ENCODE data around the gene CACNA1G. TPM values are rescaled to one million over a fixed set of nuclear protein-coding genes. Genes with fewer than 3 reads are reported as not detected.

Gene CACNA1G
- total and polyA plus RNA-seq, 9 donors: 1.0 to 39.1 (median 4.7) TPM

DNA sequence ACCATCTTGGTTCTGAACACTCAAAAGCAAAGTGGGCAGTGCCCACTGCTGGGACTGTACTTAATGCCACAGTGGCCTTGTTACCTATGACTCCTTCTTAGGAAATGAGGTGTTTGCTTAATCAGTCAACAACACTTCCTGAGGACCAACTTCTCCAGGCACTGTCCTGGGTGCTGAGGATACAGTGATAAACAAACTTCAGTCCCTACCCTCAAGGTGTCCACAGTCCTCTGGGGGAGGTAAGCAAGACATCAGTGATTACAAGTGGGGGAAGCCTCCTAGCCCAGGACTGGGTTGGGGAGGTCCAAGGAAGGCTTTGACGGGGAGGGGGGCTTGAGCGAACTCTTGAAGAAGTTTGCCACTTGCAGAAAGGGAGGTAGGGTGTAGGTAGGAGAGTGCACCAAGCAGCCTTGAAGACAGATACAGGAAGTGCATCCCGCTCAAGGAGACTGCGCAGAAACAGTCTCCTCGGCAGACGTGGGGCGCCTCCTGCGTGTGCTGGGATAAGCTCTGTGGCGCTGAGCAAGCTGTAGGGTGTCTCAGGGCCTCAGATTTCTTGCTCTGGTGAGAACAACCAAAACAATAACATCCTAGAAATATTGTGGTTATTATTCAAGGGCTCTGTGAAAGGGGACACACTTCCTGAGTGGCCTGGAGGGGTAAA, 71.5 kb downstream of the CACNA1G start:
- no peak for TF ChIP-seq POLR2A (IDR thresholded peaks at IDR 0.05)
- TF ChIP-seq, protein P1, sequence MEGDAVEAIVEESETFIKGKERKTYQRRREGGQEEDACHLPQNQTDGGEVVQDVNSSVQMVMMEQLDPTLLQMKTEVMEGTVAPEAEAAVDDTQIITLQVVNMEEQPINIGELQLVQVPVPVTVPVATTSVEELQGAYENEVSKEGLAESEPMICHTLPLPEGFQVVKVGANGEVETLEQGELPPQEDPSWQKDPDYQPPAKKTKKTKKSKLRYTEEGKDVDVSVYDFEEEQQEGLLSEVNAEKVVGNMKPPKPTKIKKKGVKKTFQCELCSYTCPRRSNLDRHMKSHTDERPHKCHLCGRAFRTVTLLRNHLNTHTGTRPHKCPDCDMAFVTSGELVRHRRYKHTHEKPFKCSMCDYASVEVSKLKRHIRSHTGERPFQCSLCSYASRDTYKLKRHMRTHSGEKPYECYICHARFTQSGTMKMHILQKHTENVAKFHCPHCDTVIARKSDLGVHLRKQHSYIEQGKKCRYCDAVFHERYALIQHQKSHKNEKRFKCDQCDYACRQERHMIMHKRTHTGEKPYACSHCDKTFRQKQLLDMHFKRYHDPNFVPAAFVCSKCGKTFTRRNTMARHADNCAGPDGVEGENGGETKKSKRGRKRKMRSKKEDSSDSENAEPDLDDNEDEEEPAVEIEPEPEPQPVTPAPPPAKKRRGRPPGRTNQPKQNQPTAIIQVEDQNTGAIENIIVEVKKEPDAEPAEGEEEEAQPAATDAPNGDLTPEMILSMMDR (IDR thresholded peaks at IDR 0.05): no peak
- no peak for TF ChIP-seq EP300 (IDR thresholded peaks at IDR 0.05)
- Histone ChIP-seq H3K9me3 (no peaks in the 10 kb centered on the region), H3K4me1 (ENCODE audit: insufficient read depth) (peaks cover 7% of the 10 kb centered on the region), H3K27me3 (no peaks in the 10 kb centered on the region), H3K36me3 (no peaks in the 10 kb centered on the region), H3K27ac (no peak overlapping the region), H3K4me3 (no peak overlapping the region)
- no peak for DNase-seq
- 76 to 83% (median 81%) methylated on average over 9 of the region's 9 CpGs for WGBS, 3 donors
- intact Hi-C loops (cut with DNase I): loop anchor here in 2 of 4 donors (5.0 to 10.0 kb wide), 2 partner anchors 53 to 150 kb away; no protein-coding TSS in a partner anchor

DNA sequence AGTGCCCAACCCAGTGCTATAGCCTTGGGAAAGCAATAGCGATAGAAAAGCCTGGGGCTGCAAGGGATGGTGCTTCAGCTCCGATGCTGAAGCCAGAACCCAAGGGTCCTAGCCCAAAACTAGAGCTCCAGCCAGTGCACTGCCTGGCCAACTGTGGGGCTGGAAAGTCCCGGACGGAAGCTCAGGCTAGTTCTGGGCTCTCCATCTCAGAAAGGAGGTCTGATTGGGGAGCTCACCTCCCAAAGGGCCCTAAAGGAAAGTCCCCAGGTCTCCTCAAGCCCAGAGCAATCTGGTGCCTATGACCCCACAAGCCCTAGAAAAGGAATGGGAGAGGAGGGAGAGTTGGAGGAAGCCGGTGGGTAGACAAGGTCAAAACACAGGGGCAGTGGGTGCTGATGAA, 72.1 kb downstream of the CACNA1G start:
- Histone ChIP-seq H3K27me3 (no peaks in the 10 kb centered on the region), H3K9me3 (no peaks in the 10 kb centered on the region), H3K27ac (no peak overlapping the region)

DNA sequence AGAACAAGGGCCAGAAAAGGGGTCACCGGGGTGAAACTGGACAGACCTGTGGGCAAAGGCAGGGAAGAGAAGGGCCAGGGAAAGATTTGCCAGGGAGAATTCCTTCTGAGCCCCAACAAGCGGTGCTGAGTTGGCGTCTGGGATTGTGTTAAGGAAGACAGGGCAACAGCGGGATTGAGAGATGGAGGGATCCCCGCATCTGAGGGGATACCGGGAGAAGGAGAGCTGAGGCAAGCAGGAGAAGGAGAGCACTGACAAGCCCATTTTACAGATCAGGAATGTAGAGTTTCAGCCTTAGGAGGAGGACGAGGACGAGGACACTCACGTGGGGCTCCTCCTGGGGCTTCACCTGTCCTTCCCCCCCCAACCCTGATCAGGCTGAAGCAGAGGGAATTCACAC, 73.2 kb downstream of the CACNA1G start:
- TF ChIP-seq POLR2A (IDR thresholded peaks at IDR 0.05) (no peak), EP300 (IDR thresholded peaks at IDR 0.05) (no peak)
- TF ChIP-seq, protein P1 (IDR thresholded peaks at IDR 0.05): no peak
- H3K4me3 ChIP-seq: no peak overlapping the region
- H3K27me3 ChIP-seq: no peaks in the 10 kb centered on the region

More for the DNA sequence above, 72.1 kb downstream of the CACNA1G start:
- DNase-seq: no peak
- H3K4me3 ChIP-seq: no peak overlapping the region
- 88 to 95% (median 91%) methylated on average over 5 of the region's 5 CpGs for WGBS, 3 donors
- H3K36me3 ChIP-seq: no peaks in the 10 kb centered on the region
- TF ChIP-seq EP300 (IDR thresholded peaks at IDR 0.05) (no peak), POLR2A (IDR thresholded peaks at IDR 0.05) (no peak)
- TF ChIP-seq, protein P1 (IDR thresholded peaks at IDR 0.05): no peak
- intact Hi-C loops (cut with DNase I): loop anchor here in 2 of 4 donors (5.0 to 10.0 kb wide), 2 partner anchors 52 to 150 kb away; no protein-coding TSS in a partner anchor
- H3K4me1 ChIP-seq (ENCODE audit: insufficient read depth): peaks cover 7% of the 10 kb centered on the region

DNA sequence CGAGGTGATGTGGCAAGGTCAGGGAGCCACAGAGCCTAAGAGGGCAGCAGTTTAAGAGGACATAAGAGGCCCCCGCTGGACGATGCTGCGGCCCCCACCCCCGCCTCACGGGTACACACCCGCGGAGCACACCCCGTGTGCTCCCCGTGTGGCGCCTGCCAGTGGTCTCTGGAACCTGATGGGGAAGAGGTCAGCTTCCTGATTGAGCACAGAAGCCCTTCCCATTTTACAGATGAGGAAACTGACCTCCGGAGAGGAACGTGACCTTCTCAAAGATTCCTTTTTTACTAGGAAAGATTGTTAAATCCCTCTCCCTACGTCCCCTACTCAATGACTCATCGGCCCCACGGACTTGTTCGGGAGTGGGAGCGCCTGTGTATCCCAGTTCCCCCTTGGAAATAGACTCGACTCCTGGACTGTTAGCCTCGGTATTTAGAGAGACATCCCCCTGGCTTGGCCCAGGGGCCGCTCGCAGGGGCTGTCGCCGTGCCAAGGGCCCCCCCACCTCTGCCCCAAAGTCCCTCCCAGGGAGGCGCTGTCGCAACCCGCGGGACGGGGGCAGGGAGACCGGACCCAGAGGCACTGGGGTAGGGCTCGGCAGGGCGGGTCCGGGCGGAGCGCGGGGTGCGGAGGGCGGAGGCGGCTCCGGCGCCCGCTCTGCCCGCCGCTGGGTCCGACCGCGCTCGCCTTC, 73.9 kb downstream of the CACNA1G start, which contains the start of gene ABCC3:
TSS of gene ABCC3 (plus strand) at position 658 of the 691 bp plus-strand sequence. CDS start 56 bp downstream, outside the sequence.
- 12 to 23% (median 14%) methylated on average over 26 to 48 of the region's 48 CpGs for WGBS, 3 donors
- H3K4me3 ChIP-seq: peak within 1 kb of the TSS; percentile 38
- H3K27me3 ChIP-seq: no peaks in the 10 kb centered on the region
- intact Hi-C loops (cut with DNase I): loop anchor here in 2 of 4 donors (5.0 to 10.0 kb wide), 2 partner anchors 50 to 152 kb away; no protein-coding TSS in a partner anchor
- no peaks in the 10 kb centered on the region for H3K9me3 ChIP-seq
- DNase-seq: peak in 4 of 5 donors; percentile 47 to 64 (median 58)
- H3K27ac ChIP-seq: no peak within 1 kb of the TSS
- H3K4me1 ChIP-seq (ENCODE audit: insufficient read depth): peaks cover 10% of the 10 kb centered on the region
- TF ChIP-seq POLR2A (IDR thresholded peaks at IDR 0.05) (no peak), EP300 (IDR thresholded peaks at IDR 0.05) (no peak)
- TF ChIP-seq, protein P1 (IDR thresholded peaks at IDR 0.05): no peak
- H3K36me3 ChIP-seq: no peaks in the 10 kb centered on the region

More for the DNA sequence above, 73.2 kb downstream of the CACNA1G start:
- intact Hi-C loops (cut with DNase I): loop anchor here in 2 of 4 donors (5.0 to 10.0 kb wide), 2 partner anchors 51 to 151 kb away; no protein-coding TSS in a partner anchor
- H3K27ac ChIP-seq: no peak overlapping the region
- H3K4me1 ChIP-seq (ENCODE audit: insufficient read depth): peaks cover 5% of the 10 kb centered on the region
- no peaks in the 10 kb centered on the region for H3K9me3 ChIP-seq
- WGBS, 3 donors: 93 to 96% (median 95%) methylated on average over 9 of the region's 9 CpGs
- DNase-seq: no peak
- no peaks in the 10 kb centered on the region for H3K36me3 ChIP-seq
